ENCODE results near the gene VWC2L.

DNA sequence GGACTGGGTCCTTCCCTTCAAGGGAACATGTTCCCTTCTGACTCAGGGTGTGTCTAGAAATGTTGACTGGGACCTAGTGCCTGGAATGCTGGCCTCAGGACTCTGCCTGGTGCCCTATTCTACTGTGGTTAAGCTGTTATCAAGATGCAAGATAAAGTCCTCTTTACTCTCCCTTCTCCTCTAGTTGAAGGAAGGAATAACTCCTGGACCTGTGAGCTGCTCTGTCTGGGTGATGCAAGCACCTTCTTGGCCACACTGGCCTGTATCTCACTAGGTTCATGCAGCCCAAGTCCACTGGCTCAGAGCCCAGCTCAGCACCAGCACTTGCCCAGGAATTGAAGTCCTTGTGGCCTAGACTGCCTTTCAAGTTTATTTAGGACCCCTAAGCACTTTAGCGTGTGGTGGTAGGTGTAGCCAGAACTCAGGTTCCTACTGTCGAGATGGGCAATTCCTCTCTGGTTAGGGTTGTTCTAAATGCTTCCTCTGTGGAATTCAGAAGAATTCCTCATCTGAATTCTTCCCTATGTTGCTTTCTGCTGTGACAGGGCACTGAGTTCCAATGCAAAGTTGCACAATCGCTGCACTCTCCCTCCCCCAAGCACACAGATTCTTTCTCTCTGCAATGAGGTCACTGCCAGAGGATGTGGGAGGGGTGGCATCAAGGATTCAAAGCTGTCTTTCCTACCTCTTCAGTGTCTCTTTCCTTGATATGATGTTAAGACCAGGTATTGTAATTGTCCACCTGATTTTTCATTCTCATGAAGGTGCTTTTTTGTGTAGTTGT is 54.7 kb downstream of the VWC2L start:
- TF ChIP-seq BACH1 (IDR thresholded peaks at IDR 0.05; ENCODE audit: borderline replicate concordance) = no peak
- TF ChIP-seq, protein P1, sequence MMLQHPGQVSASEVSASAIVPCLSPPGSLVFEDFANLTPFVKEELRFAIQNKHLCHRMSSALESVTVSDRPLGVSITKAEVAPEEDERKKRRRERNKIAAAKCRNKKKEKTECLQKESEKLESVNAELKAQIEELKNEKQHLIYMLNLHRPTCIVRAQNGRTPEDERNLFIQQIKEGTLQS (IDR thresholded peaks at IDR 0.05; ENCODE audit: borderline replicate concordance, extremely low read depth, low read depth, low read length) = no peak
- TF ChIP-seq, protein P2, sequence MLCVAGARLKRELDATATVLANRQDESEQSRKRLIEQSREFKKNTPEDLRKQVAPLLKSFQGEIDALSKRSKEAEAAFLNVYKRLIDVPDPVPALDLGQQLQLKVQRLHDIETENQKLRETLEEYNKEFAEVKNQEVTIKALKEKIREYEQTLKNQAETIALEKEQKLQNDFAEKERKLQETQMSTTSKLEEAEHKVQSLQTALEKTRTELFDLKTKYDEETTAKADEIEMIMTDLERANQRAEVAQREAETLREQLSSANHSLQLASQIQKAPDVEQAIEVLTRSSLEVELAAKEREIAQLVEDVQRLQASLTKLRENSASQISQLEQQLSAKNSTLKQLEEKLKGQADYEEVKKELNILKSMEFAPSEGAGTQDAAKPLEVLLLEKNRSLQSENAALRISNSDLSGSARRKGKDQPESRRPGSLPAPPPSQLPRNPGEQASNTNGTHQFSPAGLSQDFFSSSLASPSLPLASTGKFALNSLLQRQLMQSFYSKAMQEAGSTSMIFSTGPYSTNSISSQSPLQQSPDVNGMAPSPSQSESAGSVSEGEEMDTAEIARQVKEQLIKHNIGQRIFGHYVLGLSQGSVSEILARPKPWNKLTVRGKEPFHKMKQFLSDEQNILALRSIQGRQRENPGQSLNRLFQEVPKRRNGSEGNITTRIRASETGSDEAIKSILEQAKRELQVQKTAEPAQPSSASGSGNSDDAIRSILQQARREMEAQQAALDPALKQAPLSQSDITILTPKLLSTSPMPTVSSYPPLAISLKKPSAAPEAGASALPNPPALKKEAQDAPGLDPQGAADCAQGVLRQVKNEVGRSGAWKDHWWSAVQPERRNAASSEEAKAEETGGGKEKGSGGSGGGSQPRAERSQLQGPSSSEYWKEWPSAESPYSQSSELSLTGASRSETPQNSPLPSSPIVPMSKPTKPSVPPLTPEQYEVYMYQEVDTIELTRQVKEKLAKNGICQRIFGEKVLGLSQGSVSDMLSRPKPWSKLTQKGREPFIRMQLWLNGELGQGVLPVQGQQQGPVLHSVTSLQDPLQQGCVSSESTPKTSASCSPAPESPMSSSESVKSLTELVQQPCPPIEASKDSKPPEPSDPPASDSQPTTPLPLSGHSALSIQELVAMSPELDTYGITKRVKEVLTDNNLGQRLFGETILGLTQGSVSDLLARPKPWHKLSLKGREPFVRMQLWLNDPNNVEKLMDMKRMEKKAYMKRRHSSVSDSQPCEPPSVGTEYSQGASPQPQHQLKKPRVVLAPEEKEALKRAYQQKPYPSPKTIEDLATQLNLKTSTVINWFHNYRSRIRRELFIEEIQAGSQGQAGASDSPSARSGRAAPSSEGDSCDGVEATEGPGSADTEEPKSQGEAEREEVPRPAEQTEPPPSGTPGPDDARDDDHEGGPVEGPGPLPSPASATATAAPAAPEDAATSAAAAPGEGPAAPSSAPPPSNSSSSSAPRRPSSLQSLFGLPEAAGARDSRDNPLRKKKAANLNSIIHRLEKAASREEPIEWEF (IDR thresholded peaks at IDR 0.05; ENCODE audit: insufficient replicate concordance, low read depth, low read length) = no peak
- TF ChIP-seq ASH2L (IDR thresholded peaks at IDR 0.05; ENCODE audit: borderline replicate concordance, low read depth) = no peak
- no peak for TF ChIP-seq NFIC (IDR thresholded peaks at IDR 0.05; ENCODE audit: low read depth, low read length)
- TF ChIP-seq, protein P3, sequence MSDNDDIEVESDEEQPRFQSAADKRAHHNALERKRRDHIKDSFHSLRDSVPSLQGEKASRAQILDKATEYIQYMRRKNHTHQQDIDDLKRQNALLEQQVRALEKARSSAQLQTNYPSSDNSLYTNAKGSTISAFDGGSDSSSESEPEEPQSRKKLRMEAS (IDR thresholded peaks at IDR 0.05; ENCODE audit: low read depth, low read length) = no peak
- TF ChIP-seq KDM1A (IDR thresholded peaks at IDR 0.05; ENCODE audit: borderline replicate concordance) = no peak
- TF ChIP-seq CHD2 (IDR thresholded peaks at IDR 0.05; ENCODE audit: borderline replicate concordance, low read depth, low read length) = no peak
- TF ChIP-seq SRF (IDR thresholded peaks at IDR 0.05; ENCODE audit: low read depth in 2 of 2, low read length in 2 of 2) = no peak
- TF ChIP-seq EP300 (IDR thresholded peaks at IDR 0.05; ENCODE audit: borderline replicate concordance in 1 of 2, control insufficient read depth in 1 of 2, low read depth in 2 of 2, low read length in 2 of 2) = no peak
